Measurements from ENCODE around the gene DCLK2. TPM values are rescaled to one million over a fixed set of nuclear protein-coding genes. Genes with fewer than 3 reads are reported as not detected.
A peak's percentile ranks its signal among the peaks of the same experiment; 100 is the strongest.

The DCLK2 gene
- total and polyA plus RNA-seq, 2 of the 13 experiments (the other 11 are each of a cell fraction or from before 2014, with no cell fraction given): not detected

GRCh38 chr4:150262611-150263010, 184.4 kb downstream of the DCLK2 start:
- CTCF ChIA-PET (ENCODE audit: low intra/inter-chr PET ratio, low total read pairs): no interaction called here
- Histone ChIP-seq H3K9ac (ENCODE audit: insufficient read depth, low read depth, low read length) (no peak overlapping the region), H3K4me2 (ENCODE audit: low read depth, low read length) (no peak overlapping the region), H3K79me2 (ENCODE audit: insufficient read depth, low read length) (no peaks in the 10 kb centered on the region), H3K27me3 (ENCODE audit: control insufficient read depth in 1 of 2, insufficient read depth in 2 of 2, low read length in 2 of 2) (no peaks in the 10 kb centered on the region), H3K36me3 (replicated peaks in 1 of 2; ENCODE audit: control insufficient read depth in 1 of 2, insufficient read depth in 2 of 2, low read length in 2 of 2) (peaks cover 0 to 2% of the 10 kb centered on the region in 2 experiments; a peak in 1 of 5 replicates), H3K4me1 (ENCODE audit: insufficient read depth, low read length) (peaks cover 43% of the 10 kb centered on the region), H3K4me3 (replicated peaks in 1 of 3; ENCODE audit: insufficient read depth in 1 of 3, low read depth in 2 of 3, low read length in 3 of 3) (no peak overlapping the region), H4K20me1 (ENCODE audit: insufficient read depth, low read length) (no peaks in the 10 kb centered on the region), H3K27ac (ENCODE audit: extremely low read length, insufficient read depth, low read length) (no peak overlapping the region), H2AFZ (ENCODE audit: low read length) (no peak overlapping the region), H3K9me3 (ENCODE audit: low read length) (no peaks in the 10 kb centered on the region)
- DNase-seq (ENCODE audit: low spot score) (no peak), FAIRE-seq (no peak), ATAC-seq (no peak)
- in situ Hi-C loops (cut with HindIII; ENCODE audit: extremely low pct_ligation_motif_present, low pct_unique_long_range_greater_than_20kb): no loop called here
- POLR2A ChIA-PET: no interaction called here
- BruUV-seq (replicated peaks): no TSS peak
- 97% methylated on average over 5 of the region's 6 CpGs for WGBS (ENCODE audit: low lambda C conversion rate)
- TF ChIP-seq ZEB1 (IDR thresholded peaks at IDR 0.05; ENCODE audit: insufficient replicate concordance, low read depth): no peak
- TF ChIP-seq REPIN1 (CRISPR knock-in tag; IDR thresholded peaks at IDR 0.05; ENCODE audit: borderline replicate concordance, low read depth): no peak
- no peak for TF ChIP-seq ZNF839 (CRISPR knock-in tag; IDR thresholded peaks at IDR 0.05; ENCODE audit: borderline replicate concordance)
- no peak for TF ChIP-seq IRX3 (CRISPR knock-in tag; IDR thresholded peaks at IDR 0.05; ENCODE audit: borderline replicate concordance, low read depth)
- intact Hi-C loops (cut with micrococcal nuclease; ENCODE audit: unreplicated experiment): no loop called here

- no peak overlapping the region for H3K9ac ChIP-seq (ENCODE audit: insufficient read depth, low read depth, low read length)
- H2AFZ ChIP-seq (ENCODE audit: low read length): no peak overlapping the region
- no peaks in the 10 kb centered on the region for H3K9me3 ChIP-seq (ENCODE audit: low read length)
- no peaks in the 10 kb centered on the region for H3K79me2 ChIP-seq (ENCODE audit: insufficient read depth, low read length)
- H4K20me1 ChIP-seq (ENCODE audit: insufficient read depth, low read length): no peaks in the 10 kb centered on the region
- in situ Hi-C loops (cut with HindIII; ENCODE audit: extremely low pct_ligation_motif_present, low pct_unique_long_range_greater_than_20kb) (no loop called here), intact Hi-C loops (cut with micrococcal nuclease; ENCODE audit: unreplicated experiment) (loop anchor here (1.0 kb wide), 1 partner anchor 7 kb away; no protein-coding TSS in a partner anchor)
- ChIA-PET CTCF (ENCODE audit: low intra/inter-chr PET ratio, low total read pairs) (no interaction called here), POLR2A (interaction anchor here (1.0 kb wide), 1 partner anchor 9 kb away, joined by 3 read pairs; no protein-coding TSS in a partner anchor)
- FAIRE-seq (peak; percentile 80), ATAC-seq (peak; percentile 93), DNase-seq (ENCODE audit: low spot score) (peak; percentile 77)
- H3K36me3 ChIP-seq (replicated peaks in 1 of 2; ENCODE audit: control insufficient read depth in 1 of 2, insufficient read depth in 2 of 2, low read length in 2 of 2): peaks cover 0 to 2% of the 10 kb centered on the region in 2 experiments; a peak in 1 of 5 replicates
- H3K4me2 ChIP-seq (ENCODE audit: low read depth, low read length): peak overlapping the region; percentile 46
- BruUV-seq (replicated peaks): TSS peak; percentile 32
- peak overlapping the region in 1 of 3 experiments; percentile 5; a peak in 1 of 6 replicates for H3K4me3 ChIP-seq (replicated peaks in 1 of 3; ENCODE audit: insufficient read depth in 1 of 3, low read depth in 2 of 3, low read length in 3 of 3)
- H3K27ac ChIP-seq (ENCODE audit: extremely low read length, insufficient read depth, low read length): peak overlapping the region; percentile 50
- 5% methylated on average over 6 of the region's 6 CpGs for WGBS (ENCODE audit: low lambda C conversion rate)
- H3K4me1 ChIP-seq (ENCODE audit: insufficient read depth, low read length): peaks cover 28% of the 10 kb centered on the region
- no peaks in the 10 kb centered on the region for H3K27me3 ChIP-seq (ENCODE audit: control insufficient read depth in 1 of 2, insufficient read depth in 2 of 2, low read length in 2 of 2)
- peak; percentile 28; the same call in 1 of the 2 replicates for TF ChIP-seq AHDC1 (CRISPR knock-in tag; IDR thresholded peaks at IDR 0.05; ENCODE audit: borderline replicate concordance)
- no peak for TF ChIP-seq HIVEP1 (CRISPR knock-in tag; IDR thresholded peaks at IDR 0.05)
- no peak for TF ChIP-seq DR1 (CRISPR knock-in tag; IDR thresholded peaks at IDR 0.05)
- no peak for TF ChIP-seq PLSCR1 (CRISPR knock-in tag; IDR thresholded peaks at IDR 0.05; ENCODE audit: borderline replicate concordance)
- TF ChIP-seq SAP130 (CRISPR knock-in tag; IDR thresholded peaks at IDR 0.05; ENCODE audit: low read depth): no peak
- TF ChIP-seq EP300 (IDR thresholded peaks at IDR 0.05; ENCODE audit: low read depth in 2 of 2, low read length in 2 of 2): peak in 1 of 2 experiments; percentile 40; a peak in 1 of 4 replicates
- TF ChIP-seq EP300 (CRISPR knock-in tag; IDR thresholded peaks at IDR 0.05; ENCODE audit: borderline replicate concordance): no peak
- no peak for TF ChIP-seq ZNF446 (CRISPR knock-in tag; IDR thresholded peaks at IDR 0.05)
Measured at GRCh38 chr4:150264595-150265161, 186.4 kb downstream of the DCLK2 start.
